Left kidney (tissue), 2 donors: ENCODE measurements around the gene TSPAN4. TPM values are rescaled to one million over a fixed set of nuclear protein-coding genes. Genes with fewer than 3 reads are reported as not detected.

Experiments used
- DNase-seq: peaks from one replicate; pipeline ENCODE4 v3.0.0-alpha.2; 2013
- polyA plus RNA-seq: library from polyadenylated mRNA; unstranded; fragments of 120-200 nt; gene quantifications from one replicate; pipeline ENCODE4 v1.2.1, GENCODE V29; 2013; ENCODE audit not compliant: insufficient read length

TSPAN4 gene
- polyA plus RNA-seq, 1 donor: 55.9 TPM

DNA sequence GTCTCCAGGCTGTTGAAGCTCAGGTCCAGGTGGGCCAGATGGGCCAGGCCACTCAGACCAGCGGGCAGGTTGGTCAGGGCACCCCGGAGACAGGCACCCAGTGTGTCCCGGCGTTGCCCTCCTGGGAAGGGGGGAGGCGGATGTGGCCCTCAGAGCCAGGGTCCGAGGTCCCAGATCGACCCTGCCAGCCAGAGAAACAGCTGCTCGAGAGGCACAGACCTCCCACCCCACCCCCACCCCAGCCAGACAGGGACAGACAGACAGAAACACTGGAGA lies 39.2 kb upstream of the TSPAN4 start:
- no peak for DNase-seq

DNA sequence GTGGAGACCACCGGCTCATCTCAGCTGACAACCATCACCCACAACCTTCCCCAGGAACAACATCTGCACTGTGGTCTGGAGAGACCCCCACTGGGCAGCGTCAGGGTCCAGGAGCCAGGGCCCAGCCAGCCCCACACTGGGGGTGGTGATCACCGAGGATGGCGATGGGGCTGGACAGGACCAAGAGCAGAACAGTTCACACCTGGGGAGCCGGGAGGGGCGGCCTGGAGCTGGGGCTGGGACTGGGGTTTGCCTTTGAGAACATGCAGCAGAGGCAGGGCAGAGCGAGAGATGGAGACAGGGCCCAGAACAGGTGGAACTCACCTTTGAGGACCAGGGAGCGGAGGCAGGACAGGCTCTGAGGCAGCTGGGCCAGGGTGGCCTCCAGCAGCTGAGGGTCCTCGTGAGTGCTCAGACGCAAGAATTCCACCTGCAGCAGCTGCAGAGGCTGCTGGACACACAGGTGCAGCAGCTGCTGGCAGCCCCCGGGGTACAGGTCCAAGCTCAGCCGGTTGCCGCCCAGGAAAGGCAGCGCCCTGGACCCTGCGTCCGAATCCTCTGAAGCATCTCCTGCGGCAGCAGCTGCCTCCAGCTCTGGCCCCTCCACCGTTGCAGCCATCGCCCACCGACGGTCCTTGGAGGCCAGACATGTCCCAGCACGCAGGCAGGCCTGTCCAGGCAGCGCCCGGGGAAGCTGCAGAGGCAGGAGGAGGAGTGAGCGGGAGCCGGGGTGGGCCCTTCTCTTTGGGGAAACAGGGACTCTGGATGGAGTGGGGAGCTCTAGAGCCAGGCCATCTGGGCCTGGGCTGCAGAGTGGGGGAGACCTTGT lies 38.7 kb upstream of the TSPAN4 start:
- no peak for DNase-seq

DNA sequence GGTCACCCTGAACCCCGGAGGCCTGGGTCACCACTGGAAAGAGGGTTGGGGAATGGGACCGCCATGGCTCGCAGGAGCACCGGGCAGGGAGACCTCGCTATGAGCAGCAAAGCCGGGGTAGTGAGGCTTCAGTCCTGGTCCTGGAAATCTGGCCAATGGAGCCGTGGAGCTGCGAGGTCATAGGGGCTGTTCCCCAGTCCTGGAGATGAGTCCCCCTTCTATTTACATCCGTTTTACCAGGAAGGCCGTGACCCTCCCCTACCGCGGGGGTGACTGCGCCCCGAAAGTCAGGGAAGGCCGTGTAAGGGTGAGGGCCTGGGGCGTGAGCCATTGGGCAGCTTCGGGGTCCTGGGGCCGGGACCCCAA lies 38.1 kb upstream of the TSPAN4 start:
- DNase-seq: no peak

DNA sequence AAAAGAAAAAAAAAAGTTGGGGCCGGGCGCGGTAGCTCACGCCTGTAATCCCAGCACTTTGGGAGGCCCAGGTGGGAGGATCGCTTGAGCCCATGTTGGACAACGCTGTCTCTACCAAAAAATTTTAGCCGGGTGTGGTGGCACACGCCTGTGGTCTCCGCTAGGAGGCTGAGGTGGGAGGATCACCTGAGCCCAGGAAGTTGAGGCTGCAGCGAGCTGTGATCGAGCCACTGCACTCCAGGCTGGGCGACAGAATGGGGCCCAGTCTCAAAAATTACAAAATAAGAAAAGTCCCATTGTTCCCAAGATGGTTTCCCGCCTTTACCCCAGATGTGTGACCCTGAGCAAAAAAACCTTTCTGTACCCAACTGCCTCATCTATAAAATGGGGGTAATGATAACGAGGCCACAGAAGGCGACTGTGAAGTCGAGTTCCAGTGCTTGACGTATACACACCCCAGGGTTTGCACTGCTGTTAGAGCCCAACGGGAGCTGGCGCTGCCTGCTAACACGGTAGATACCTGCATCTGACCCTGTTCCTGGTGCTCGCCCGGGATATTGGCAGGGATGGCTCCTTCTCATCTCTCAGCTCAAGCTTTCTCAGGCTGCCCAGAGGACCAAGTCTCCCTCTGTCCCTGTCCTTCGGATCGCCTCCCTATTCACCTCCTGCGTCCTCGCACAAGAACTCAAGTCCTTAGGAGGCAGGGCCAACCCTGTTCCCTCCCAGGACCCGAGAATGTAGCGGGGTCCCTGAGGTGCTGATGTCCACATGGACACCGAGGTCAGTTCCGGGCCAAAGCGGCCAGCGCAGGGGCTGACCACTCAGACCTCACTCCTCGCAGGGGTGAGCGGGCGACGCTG lies 34.0 kb upstream of the TSPAN4 start:
- DNase-seq: no peak

DNA sequence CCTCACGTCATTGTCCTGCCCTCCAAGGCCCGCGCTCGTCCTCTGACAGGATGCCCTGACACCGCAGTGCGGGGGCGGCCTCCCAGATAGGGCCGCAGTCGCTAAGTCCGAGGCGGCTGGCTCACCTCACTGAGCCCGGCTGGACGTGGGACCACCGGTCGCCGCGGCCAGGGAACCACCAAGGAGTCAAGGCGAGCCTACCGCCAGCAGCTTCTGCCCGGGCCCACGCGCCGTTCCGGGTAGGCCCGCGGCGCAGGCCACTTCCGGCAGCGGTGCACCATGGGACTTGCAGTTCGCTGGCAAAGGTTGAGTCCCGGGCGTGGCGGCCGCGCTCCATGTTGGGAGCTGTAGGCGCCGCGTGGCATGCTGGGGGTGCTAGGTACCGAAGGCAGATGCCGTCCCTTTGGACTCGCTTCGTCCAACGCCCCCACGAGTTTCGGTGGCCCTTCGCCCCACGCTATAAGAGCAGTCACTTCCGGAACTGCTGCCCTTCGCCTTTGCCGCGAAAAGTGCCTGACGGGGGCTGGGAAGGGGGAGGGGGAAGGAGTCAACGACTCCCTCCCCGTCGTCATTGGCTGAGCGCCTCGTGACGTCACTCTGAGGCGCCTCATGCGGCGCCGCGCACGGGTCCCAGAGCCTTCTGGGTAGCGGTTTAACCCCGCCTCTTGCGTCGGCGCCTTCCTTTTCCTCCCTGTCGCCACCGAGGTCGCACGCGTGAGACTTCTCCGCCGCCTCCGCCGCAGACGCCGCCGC lies 33.2 kb upstream of the TSPAN4 start, which contains the start of gene RPLP2:
TSS of gene RPLP2 (plus strand) at position 681 of the 753 bp plus-strand sequence. CDS start 268 bp downstream, outside the sequence.
- DNase-seq: peak; percentile 98

DNA sequence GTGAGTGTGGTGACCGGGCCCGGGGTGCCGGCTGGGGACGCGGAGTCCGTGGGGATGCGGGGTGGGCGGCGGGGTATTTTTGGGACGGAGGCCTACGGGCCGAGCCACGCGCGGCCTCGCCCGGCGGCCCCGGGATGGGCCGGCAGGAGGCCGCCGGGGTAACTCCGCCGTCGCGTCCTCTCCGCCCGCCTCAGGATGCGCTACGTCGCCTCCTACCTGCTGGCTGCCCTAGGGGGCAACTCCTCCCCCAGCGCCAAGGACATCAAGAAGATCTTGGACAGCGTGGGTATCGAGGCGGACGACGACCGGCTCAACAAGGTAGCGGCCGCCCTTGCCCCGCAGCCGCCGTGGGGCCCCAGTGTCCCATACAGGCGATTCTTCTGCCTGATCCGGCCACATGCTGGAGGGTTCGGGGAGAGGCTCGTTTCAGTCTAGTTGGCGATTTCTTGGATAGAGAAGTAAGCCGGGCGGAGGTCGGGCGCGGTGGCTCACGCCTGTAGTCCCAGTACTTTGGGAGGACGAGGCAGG lies 32.5 kb upstream of the TSPAN4 start:
- no peak for DNase-seq

DNA sequence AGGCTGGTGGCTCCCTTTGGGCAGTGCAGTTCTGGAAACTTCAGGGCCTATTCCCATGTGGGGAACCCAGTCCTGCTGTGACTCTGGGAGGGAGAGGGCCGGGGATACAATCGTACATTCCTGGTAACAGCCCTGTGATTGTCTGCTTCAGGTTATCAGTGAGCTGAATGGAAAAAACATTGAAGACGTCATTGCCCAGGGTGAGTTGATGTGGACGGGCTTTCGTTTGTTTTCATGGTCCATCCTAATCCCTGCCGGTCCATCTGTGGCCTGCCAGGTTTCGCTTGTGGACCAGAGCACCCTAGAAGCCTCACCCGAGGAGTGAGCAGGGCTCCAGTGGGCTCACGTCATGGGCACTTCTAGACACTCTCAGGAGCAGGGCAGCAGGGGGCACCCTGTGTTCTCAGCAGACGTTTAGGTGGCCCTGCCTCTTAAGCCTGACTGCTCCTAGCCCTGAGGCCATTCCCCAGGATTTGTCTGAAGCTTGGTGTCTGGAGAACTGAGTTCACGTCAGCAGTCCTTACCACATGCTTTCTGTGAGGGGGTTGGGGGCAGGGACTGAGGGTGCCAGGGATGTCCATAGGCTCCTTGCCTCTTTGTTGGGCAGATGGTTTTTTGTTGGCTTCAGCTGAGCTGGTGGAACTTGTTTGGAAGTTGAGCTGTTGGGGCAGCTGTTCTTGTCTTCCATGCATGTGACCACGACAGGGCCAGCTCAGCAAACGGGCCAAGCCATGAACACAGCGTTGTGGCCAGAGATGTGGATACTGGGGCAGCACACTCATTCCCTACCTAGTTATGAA lies 31.0 kb upstream of the TSPAN4 start:
- DNase-seq: no peak

DNA sequence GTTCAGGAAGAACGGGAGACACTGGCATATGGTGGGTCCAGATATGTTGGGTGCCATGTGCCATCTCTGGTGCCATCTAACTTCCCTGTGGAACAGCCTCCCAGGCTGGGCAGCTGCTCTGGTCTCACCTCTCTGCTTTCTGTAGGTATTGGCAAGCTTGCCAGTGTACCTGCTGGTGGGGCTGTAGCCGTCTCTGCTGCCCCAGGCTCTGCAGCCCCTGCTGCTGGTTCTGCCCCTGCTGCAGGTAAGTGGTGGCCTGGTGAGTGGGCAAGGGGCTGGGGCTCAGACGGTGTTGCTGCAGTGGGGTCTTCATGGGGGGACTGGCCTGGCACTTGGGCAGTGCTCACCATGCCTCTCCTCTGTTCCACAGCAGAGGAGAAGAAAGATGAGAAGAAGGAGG lies 30.3 kb upstream of the TSPAN4 start:
- no peak for DNase-seq

DNA sequence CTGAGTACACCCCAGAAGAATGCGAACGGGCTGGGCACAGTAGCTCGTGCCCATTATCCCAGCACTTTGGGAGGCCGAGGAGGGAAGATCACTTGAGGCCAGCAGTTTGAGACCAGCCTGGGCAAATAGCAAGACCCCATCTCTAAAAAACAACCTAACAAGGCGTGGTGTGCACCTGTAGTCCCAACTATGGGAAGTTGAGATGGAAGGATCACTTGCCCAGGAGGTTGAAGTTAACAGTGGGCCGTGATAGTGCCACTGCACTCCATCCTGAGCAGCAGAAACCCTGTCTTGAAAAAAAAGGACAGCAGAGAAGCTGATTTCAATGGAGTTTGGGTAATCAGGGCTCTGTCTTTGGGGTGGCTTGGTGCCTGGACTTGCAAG lies 29.6 kb upstream of the TSPAN4 start:
- no peak for DNase-seq

DNA sequence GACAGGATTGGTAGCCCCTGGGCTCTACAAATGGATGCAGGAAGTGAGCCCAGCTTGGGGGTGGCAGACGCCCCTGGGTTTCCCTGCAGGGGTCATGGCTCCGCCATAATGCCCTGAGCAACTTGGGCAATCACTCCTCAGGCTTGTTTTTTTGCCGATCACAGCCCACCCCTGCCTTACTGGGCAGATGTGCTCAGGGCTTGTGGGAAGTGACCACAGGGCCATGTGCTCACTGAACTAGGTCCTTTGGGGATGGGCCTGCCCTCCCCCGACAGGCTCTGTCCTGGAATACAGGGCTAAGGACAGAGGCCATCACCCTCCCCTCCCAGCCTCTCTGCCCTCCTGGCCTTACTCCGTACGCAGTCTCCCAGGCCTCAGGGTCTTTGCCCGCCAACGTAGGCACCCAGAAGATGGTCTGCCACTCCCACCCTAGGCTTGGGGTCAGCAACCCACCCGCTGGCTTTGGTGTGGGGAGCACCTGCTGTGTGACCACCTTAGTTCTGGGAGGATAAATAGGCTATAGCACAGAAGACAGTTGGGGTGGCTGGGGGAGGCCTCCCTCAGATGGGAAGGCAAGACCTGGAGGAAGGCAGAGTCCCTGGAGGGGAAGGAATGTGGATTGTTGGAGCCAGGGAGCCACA lies 29.1 kb upstream of the TSPAN4 start:
- no peak for DNase-seq

DNA sequence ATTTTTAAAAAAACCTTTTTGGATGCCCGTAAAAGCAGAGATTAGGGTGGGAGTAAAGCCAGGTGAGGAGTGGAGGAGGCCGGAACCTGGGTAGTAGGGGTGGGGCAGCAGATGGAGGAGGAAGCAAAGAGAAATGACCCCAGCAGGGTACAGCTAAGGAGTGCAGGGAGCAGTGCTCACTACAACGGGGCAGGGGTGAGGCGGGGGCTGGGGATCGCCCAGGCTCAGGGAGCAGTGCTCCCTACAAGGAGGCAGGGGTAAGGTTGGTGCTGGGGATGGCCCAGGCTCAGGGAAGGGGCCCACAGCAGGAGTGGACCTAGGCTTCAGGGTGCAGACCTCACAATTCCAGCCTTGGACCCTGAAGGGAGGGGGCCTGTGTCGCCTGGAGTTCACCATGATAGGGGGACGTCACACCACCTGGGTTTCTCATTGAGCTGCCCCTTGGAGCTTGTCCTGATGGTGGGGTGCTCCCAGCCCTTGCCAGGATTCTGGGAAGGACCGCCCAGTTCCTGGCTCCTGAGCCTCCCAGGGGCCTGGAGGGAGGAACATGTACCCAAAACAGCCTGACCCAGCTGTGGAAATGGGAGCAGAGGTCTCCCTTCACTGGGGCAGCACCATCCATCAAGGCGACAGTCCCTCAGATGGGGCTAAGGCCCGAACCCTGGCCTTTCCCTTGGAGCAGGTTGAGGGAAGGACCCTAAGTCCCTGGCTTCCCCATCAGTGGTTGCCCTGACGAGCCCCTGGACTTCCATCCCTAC lies 26.8 kb upstream of the TSPAN4 start:
- no peak for DNase-seq

DNA sequence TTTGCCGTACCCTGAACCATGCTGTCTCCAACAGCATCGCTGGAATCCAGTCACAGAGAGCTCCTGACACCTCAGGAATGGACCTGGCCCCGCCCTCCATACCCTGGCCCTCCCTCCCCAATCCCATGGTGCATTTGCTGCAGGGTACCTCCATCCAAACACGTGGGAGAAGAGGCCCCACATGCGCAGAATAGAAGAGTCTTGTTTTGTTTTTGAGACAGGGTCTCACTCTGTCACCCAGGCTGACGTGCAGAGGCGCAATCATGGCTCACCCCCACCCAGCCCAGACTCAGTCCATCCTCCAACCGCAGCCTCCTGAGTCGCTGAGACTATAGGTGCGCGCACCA lies 26.2 kb upstream of the TSPAN4 start:
- DNase-seq: no peak

DNA sequence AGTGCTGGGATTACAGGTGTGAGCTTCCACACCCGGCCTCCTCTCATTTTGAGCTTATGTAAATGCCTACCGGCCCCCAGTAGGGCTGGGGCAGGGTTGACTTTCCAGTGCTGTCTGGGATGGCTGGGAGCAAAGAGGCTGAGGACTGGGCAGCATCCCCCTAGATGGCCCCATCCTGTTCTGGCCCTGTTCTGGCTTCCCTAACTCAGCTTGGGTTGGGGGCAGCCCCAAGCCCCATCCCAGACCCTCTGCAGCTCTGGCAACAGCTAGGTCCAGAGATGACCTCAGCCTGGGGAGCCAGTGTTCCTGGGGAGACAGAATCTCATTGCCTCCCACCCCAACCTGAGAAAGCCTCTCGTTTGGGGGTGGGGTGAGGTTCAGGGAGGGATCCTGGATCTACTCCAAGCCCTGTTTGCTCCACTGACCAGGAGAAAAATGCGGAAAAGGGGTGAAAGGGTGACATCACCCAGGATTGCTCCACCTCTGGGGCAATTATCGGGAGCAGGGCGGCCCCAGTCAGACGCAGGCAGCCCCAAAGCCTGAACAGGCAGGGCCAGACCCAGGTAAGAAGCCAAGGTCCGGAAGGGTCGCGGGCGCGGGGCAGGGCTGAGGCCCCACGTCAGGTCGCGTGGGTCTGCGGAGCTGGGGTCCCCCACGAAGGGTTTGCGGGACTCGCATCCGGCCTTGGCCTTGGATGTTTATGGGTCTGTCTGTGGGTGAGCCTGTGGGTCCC lies 24.1 kb upstream of the TSPAN4 start, which contains the start of gene PNPLA2:
TSS of gene PNPLA2 (plus strand) at position 519 of the 733 bp plus-strand sequence. CDS start 805 bp downstream, outside the sequence.
- no peak for DNase-seq

DNA sequence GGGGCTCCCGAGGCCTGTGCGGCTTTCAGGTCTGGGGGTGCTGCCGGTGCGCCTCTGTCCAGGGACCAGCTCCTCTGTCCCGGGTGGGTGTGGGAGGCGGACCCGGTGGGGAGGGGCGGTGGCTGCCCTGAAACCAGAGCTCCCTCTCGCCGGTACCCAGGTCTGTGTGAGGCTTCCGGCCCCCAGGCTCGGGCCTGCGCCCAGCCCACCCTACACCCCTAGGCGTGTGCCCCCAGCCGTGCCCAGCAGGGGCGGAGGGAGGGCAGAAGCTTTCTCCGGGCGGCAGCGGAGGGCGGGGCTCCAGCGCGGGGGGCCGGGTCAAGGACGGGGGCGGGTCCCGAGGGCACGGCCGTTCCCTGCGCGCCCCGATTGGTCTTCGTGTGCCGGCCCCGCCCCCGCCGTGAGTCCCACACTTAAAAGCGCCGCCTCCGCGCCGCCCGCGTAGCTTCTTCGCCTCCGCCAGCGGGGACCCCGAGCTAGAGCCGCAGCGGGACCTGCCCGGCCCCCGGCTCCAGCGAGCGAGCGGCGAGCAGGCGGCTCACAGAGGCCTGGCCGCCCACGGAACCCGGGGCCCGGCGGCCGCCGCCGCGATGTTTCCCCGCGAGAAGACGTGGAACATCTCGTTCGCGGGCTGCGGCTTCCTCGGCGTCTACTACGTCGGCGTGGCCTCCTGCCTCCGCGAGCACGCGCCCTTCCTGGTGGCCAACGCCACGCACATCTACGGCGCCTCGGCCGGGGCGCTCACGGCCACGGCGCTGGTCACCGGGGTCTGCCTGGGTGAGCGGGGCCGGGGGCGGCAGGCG lies 23.3 kb upstream of the TSPAN4 start:
- peak; percentile 86 for DNase-seq

DNA sequence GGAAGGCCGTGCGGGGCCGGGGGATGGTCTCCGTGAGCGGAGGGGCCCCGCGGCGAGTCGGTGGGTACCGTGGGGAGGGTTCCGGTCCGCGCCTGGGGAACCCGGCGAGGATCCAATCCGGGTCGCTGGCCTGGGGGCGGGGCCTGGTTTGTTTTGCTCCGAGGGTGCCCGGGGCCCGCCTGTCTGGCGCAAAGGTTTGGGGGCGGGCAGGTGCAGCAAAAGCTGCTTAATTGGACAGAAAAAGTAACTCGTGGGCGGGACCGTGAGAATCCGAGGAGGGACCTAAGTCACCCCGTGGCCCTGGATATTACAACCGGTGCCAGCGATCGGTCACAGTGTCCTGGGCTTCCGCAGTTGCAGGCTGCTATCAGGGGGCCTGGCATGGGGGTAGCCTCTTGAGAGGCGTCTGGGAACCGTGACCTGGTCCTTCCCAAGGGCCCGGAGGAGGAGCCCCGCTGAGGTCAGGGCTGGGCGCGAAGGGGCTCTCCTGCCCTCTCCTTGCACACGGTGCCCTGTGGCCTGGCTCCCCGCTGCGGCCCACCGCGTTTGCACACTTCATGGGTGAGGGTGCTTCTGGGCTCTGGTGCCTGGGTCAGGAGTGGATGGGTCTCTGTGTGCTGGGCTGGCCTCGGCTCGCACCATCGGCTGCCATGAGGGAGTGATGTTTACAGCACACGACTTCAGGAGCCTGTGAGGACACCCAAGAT lies 22.6 kb upstream of the TSPAN4 start:
- no peak for DNase-seq

DNA sequence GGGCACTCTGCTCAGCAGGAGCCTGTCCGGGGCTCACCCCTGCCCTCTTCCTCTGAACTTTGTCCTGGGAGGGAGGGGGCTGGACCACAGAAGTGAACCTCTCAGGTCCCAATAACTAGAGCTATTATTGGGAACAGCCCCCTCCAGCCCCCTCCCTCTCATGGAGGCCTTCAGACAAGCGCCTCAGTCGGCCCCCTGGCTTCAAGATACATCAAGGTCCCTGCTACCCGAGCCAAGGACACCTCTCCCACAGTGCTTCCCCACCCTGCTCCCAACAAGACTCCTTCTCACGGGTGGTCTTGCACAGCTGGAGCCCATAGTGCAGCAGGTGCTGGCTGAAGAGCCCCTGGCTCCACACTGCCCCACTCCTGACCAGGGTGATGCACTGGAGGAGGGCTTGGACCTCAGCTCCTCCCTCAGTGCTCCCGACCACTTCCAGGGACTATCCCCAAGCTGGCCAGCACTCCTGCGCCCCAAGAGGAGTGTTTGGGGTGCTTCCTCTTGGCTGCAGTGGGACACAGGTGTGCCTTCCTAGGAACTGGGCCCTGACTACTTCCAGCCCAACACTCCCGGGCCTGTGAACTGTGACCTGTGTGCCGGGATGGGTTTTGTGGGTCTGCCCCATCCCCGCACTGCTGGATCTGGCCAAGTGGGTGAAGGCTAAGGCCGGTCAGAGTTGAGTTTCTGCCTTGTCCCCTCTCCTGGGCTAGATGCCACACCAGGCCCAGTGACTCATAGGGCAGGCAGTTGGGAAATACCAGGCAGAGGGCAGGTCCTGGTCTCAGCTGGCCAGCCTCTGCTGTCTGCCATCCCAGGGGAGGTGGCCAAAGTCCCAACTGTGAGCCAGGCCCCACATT lies 21.8 kb upstream of the TSPAN4 start:
- no peak for DNase-seq
